Right renal pelvis (tissue), 4 donors: ENCODE data around the gene TEX38. TPM values are rescaled to one million over a fixed set of nuclear protein-coding genes. Genes with fewer than 3 reads are reported as not detected.
"Not testable (repeated sequence)": the region's sequence is repeated elsewhere in the genome, so short reads cannot be mapped to it uniquely, and the experiment has no call there.

Experiments
- DNase-seq, 4 donors: peaks; one replicate each; pipeline ENCODE4 v3.0.0-alpha.2; 2013; ENCODE audit warnings: low read depth in 4 of 4, low spot score in 3 of 4, missing footprints in 1 of 4
- polyA plus RNA-seq, 4 donors: library from polyadenylated mRNA; unstranded; fragments of 120-200 nt; gene quantifications; one replicate each; pipeline ENCODE4 v1.2.1, GENCODE V29; 2013; ENCODE audit not compliant: insufficient read length in 4 of 4

The TEX38 gene
- polyA plus RNA-seq, 4 donors, result 0.18 to 0.51 (median 0.37) TPM

GRCh38 chr1:46686255-46686654, 14.6 kb downstream of the TEX38 start:
- no peak for DNase-seq

GRCh38 chr1:46687093-46687659, 15.5 kb downstream of the TEX38 start:
- DNase-seq, result peak in 2 of 4 donors; percentile 13 to 16

GRCh38 chr1:46687921-46688509, 16.4 kb downstream of the TEX38 start:
- no peak for DNase-seq

- DNase-seq, result no peak
Measured at GRCh38 chr1:46689356-46689755, 17.7 kb downstream of the TEX38 start.

GRCh38 chr1:46689897-46690296, 18.2 kb downstream of the TEX38 start:
- no peak for DNase-seq

GRCh38 chr1:46690931-46691421, 19.3 kb downstream of the TEX38 start:
- no peak for DNase-seq

DNA sequence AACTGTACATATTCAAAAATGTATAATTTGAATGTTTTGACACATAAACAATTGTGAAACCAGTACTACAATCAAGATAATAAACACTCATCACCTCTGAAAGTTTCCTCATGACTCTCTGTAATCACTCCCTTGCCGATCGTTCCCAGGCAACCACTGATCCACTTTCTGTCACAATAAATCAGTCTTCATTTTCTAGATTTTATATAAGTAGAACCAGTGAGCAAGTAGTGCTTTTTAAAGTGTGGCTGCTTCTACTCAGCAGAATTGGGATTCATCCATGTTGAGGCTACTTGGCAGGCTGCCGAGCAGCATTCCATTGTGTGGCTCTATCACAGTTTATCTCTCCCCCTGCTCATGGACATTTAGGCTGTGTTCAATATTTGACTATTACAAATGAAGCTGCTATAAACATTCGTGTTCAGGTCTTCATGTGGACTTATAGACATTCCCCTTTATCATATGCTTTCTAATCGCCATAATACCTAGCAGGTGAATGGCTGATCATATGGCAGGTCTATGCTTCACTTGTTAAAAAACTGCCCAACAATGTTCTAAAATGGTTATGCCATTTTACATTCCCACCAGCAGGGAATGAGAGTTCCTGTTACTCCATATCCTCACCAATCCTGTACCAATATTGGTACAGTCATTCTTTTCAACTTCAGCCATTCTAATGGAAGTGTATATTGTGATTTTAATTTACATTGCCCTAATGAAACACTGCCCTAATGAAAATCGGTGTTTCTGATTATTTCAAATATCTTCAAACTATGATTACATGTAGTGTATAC, 20.5 kb downstream of the TEX38 start:
- DNase-seq, result no peak

GRCh38 chr1:46692811-46693770, 21.4 kb downstream of the TEX38 start:
- no peak for DNase-seq

DNA sequence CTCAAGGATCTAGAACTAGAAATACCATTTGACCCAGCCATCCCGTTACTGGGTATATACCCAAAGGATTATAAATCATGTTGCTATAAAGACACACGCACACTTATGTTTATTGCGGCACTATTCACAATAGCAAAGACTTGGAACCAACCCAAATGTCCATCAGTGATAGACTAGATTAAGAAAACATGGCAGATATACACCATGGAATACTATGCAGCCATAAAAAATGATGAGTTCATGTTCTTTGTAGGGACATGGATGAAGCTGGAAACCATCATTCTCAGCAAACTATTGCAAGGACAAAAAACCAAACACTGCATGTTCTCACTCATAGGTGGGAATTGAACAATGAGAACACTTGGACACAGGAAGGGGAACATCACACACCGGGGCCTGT, 23.0 kb downstream of the TEX38 start:
- DNase-seq, result not testable (repeated sequence)

- no peak for DNase-seq
Measured at GRCh38 chr1:46697053-46697452, 25.4 kb downstream of the TEX38 start.

DNA sequence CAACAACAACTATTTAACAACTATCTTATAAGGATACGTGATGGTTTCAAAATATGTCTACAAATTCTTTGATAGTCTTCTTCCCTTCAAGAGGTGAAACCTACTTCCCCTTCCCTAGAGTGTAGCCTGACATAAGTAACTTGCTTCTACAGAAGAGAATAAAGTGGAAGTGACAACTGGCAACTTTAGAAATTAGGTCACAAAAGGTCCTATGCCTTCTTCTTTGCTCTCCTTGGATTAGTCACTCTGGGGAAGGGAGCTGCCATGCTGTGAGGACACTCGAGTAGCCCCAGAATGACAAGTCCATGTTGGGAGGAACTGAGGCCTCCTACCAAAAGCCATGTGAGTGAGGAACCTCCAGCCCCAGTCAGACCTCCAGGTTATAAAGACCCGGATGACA, 28.0 kb downstream of the TEX38 start:
- no peak for DNase-seq

- DNase-seq, result no peak
Measured at GRCh38 chr1:46703927-46704641, 32.4 kb downstream of the TEX38 start.

- no peak for DNase-seq
Measured at GRCh38 chr1:46705408-46705807, 33.8 kb downstream of the TEX38 start.

GRCh38 chr1:46708121-46708520, 36.5 kb downstream of the TEX38 start:
- no peak for DNase-seq

DNA sequence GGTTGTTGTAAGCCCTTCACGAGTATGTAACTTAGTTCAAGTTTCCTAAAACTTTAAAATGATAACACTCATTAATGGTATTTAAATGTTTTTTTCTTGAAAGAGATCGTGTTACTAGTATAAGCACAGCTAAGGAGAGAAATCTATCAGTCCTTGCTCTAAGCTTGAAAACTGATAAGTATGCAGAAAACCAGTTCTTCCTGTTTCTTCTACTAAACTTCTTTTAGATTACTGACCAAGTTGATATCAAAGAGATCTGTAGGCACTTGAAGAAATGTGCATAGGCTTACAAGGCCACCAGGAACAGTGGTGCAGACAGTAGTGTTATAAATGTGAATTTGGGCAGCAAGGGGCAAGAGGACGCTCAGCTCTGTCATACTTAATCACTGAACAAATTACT, 43.3 kb downstream of the TEX38 start:
- no peak for DNase-seq

DNA sequence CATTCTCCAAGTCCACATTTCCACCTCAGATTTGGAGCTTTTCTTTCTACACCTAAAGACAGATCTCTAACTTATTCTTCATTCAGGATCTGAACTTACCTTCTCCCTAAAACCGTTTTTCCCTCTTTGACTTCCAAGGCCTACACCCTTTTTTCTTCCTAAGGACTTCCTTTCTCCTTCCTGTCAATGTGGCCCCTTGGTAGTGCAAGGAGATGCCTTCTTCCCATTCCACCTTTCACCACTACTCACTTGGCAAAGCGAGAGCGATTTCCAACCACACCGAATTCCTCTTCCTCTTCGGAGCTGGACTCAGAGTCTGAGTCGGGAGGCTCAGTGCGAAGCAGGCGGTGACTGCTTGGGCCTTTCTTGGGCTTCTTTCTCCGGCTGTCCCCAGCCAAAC, 46.0 kb downstream of the TEX38 start:
- no peak for DNase-seq

- no peak for DNase-seq
Measured at GRCh38 chr1:46718340-46718726, 46.7 kb downstream of the TEX38 start.

DNA sequence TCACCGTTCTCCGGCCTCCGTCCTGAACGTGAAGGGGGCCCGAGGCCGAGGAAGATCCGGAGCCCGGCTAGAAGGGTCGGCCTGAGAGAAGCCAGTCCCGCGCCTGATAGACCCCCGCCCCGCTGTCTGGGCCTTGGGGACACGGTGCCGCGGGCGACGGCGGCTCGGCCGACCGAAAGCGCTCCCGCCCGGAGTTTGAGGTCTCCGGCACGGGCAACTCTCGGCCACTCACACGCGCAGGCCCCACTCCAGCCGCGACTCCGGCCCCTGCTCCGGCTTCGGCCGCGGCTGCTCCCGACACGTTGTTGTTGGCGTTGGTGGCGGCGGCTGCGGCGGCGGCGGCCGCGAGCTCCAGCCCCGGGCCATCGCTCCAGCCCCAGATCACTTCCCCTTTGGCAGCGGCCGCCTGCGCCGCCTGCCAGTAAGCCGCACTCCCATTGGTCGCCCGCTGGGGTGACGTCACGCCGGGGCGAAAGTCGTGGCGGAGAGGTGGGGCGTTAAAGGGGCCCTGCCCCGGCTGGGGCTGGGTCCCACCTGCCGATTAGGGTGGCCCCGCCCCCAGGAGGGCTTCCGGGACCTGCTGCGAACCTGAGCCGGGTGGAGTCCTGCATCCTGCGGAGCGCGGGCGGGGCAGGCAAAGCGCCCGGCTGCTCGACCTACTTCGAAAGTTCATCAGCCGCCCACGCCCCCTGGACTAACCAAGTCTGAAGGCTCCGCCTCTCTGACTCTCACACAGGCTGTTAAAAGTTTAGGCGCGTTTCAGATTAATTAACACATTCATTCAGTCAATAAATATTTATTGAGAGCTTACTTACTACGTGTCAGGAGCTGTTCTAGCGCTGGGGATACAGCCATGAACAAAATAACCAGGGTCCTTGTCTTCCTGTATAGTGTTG, 47.3 kb downstream of the TEX38 start, which contains the start of gene EFCAB14:
EFCAB14 (minus strand) TSS at position 388 of the 896 bp plus-strand sequence. CDS start 1,027 bp downstream, outside the sequence.
- peak; percentile 86 to 90 (median 87) for DNase-seq

DNA sequence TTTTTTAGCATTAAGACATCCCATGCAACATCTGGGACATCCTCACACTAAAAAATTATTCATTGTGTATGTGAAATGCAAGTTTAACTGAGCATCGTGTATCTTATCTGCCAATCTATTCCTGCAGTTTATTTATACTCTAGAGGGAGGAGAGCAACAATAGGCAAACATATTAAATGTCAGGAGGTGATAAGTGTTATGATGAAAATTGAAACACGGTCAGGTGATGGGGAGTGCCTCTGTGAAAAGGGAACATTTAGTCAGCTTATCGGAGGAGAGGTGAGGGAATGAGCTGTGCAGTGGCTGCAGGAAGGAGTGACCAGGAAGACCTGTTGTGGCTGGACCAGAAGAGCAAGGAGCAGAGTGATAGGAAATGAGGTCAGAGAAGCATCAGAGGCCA, 48.0 kb downstream of the TEX38 start:
- DNase-seq, result no peak
